Fibroblast of villous mesenchyme (primary cell): ENCODE measurements around the gene PIP4K2A. TPM values are rescaled to one million over a fixed set of nuclear protein-coding genes. Genes with fewer than 3 reads are reported as not detected.

Experiments used
- DNase-seq: peaks from one replicate; pipeline ENCODE4 v3.0.0-alpha.2; 2010; ENCODE audit warnings: low read depth
- H3K4me3 ChIP-seq: 2 replicates; pipeline ENCODE4 v1.5.1; 2011; ENCODE audit warnings: low read depth, mild to moderate bottlenecking, low read length
- total RNA-seq: library from RNA; depleted of rRNA; stranded (reverse); fragments of >200 nt; gene quantifications from 2 replicates; pipeline ENCODE4 v1.2.3, GENCODE V29; 2012
- TF ChIP-seq, protein P1 (sequence below): IDR thresholded peaks from 2 replicates; pipeline ENCODE4 v1.5.1; 2012; ENCODE audit warnings: low read depth, mild to moderate bottlenecking, low read length; ENCODE audit not compliant: insufficient read depth

Gene PIP4K2A
- total RNA-seq, 1 donor, result 35.8 TPM

- TF ChIP-seq, protein P1, sequence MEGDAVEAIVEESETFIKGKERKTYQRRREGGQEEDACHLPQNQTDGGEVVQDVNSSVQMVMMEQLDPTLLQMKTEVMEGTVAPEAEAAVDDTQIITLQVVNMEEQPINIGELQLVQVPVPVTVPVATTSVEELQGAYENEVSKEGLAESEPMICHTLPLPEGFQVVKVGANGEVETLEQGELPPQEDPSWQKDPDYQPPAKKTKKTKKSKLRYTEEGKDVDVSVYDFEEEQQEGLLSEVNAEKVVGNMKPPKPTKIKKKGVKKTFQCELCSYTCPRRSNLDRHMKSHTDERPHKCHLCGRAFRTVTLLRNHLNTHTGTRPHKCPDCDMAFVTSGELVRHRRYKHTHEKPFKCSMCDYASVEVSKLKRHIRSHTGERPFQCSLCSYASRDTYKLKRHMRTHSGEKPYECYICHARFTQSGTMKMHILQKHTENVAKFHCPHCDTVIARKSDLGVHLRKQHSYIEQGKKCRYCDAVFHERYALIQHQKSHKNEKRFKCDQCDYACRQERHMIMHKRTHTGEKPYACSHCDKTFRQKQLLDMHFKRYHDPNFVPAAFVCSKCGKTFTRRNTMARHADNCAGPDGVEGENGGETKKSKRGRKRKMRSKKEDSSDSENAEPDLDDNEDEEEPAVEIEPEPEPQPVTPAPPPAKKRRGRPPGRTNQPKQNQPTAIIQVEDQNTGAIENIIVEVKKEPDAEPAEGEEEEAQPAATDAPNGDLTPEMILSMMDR, result no peak
- no peak overlapping the region for H3K4me3 ChIP-seq
- DNase-seq, result peak; percentile 69
These were observed 82.6 kb downstream of the PIP4K2A start for GRCh38 chr10:22631646-22632278.

GRCh38 chr10:22631185-22631584 is 83.2 kb downstream of the PIP4K2A start:
- no peak for DNase-seq
- H3K4me3 ChIP-seq, result no peak overlapping the region
- TF ChIP-seq, protein P1, result no peak

DNA sequence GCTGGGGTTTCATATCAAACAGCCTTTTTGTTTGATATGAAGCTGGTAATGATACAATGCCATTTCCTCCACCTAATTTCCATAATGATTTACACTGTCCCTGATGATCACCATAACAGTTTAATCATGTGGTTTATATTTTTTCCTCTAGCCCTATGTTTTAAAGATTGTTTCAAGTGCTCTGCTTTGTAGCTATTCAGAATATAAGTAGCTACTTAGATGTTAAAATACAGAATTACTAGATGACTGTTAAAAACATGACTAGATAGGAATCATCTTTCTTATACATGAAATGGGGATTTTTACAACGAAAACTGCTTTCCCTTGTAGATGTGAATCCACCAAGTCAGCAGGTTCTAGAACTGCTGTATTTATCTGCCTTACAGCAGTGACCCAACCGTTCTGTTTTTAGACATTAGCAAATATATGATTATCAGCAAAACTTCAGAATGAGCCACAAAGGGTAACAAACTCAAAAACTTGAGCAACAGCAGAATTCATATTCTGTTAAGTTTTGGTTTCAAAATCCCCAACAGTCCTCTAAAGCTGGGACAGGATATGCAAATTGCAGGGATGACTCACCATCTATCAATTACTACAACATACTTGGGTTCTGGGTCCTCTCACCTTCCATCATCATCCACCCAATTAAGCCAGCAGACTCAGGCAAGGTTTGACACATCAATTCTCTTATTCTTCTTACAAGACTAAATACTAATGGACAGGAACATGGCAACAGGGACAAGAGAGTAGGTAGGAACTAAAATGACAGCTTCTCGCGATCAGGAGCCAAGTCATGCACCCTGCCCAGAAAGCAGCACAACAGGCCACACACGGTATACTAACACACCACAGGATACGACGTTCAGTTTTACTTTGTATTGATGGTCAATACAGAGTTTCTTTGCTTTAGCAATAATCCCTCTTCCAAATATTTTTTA is 83.9 kb downstream of the PIP4K2A start:
- peak overlapping the region; percentile 19 for H3K4me3 ChIP-seq
- TF ChIP-seq, protein P1, result no peak
- DNase-seq, result peak; percentile 84

DNA sequence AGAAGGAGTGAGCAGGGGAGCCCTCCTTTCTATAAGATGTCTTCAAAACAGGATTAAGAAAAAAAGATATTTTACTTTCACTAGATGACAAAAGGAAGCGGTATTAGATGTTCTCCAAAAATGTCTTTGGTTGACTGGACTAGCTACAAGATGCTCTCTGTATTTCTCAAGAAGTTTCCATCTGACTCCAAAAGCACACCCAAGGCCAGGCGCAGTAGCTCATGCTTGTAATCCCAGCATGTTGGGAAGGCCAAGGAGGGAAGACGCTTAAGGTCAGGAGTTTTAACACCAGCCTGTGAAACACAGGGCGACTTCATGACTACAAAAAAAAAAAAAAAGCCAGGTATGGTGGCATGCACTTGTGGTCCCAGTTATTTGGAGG is 84.5 kb downstream of the PIP4K2A start:
- TF ChIP-seq, protein P1, result no peak
- DNase-seq, result no peak
- H3K4me3 ChIP-seq, result no peak overlapping the region

DNA sequence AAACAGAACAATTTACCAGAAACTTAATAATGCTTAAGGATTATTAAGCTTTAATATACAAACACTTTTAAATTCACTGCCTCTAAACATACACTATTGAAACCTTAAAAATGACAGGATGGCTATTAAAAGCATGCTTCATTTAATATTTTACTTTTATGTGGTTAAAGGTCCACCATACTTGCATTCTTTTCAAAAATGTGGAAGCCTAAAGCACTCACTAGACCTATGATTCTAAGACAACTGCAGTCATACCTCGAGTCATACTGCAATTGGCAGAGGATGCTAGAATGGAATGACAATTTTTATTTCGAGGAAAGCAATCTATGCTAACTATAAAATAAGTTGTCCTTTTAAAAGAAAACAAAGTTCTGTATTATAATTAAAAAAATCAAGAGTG is 85.3 kb downstream of the PIP4K2A start:
- H3K4me3 ChIP-seq, result no peak overlapping the region
- TF ChIP-seq, protein P1, result no peak
- no peak for DNase-seq

GRCh38 chr10:22628309-22628708 is 86.1 kb downstream of the PIP4K2A start:
- TF ChIP-seq, protein P1, result no peak
- no peak for DNase-seq
- no peak overlapping the region for H3K4me3 ChIP-seq
